OCI-LY1 (cell line): ENCODE data around the gene GLT1D1.

ENCODE experiments used
- H2AFZ ChIP-seq: fragments of 200-600 bp; sonication (generic), shearing (Covaris generic); 2 replicates; pipeline ENCODE4 v1.6.0; 2014; ENCODE audit warnings: antibody characterized with exemption, mild to moderate bottlenecking, low read length
- H3F3A ChIP-seq: fragments of 200-600 bp; sonication (generic), shearing (Covaris generic); 2 replicates; pipeline ENCODE4 v1.6.0; 2014; ENCODE audit warnings: mild to moderate bottlenecking, antibody characterized with exemption, low read length, moderate library complexity; ENCODE audit not compliant: insufficient read depth
- H3K27ac ChIP-seq: fragments of 200-600 bp; sonication (generic); 2 replicates; pipeline ENCODE4 v1.5.1; 2014; ENCODE audit warnings: low read length, mixed run types, mild to moderate bottlenecking, low read depth; ENCODE audit not compliant: poor library complexity, severe bottlenecking
- H3K27me3 ChIP-seq: fragments of 200-600 bp; sonication (generic); 2 replicates; pipeline ENCODE4 v1.6.0; 2014; ENCODE audit warnings: antibody characterized with exemption, mild to moderate bottlenecking, low read length, moderate library complexity; ENCODE audit not compliant: insufficient read depth
- H3K36me3 ChIP-seq: fragments of 200-600 bp; sonication (generic); 2 replicates; pipeline ENCODE4 v1.6.1; 2014; ENCODE audit warnings: mild to moderate bottlenecking, antibody characterized with exemption, low read length, moderate library complexity, mixed read lengths; ENCODE audit not compliant: insufficient read depth
- H3K4me1 ChIP-seq: fragments of 200-600 bp; sonication (generic); 2 replicates; pipeline ENCODE4 v1.5.1; 2014; ENCODE audit warnings: mild to moderate bottlenecking, low read length, moderate library complexity; ENCODE audit not compliant: insufficient read depth, severe bottlenecking
- H3K4me2 ChIP-seq: fragments of 200-600 bp; sonication (generic), shearing (Covaris generic); 2 replicates; pipeline ENCODE4 v1.6.1; 2014; ENCODE audit warnings: low read length
- H3K4me3 ChIP-seq: fragments of 200-600 bp; sonication (generic); 2 replicates; pipeline ENCODE4 v1.5.1; 2014; ENCODE audit warnings: low read length, low read depth, mild to moderate bottlenecking, mixed read lengths; ENCODE audit not compliant: poor library complexity, severe bottlenecking
- H3K79me2 ChIP-seq: fragments of 200-600 bp; shearing (Covaris generic); 2 replicates; pipeline ENCODE4 v1.6.1; 2016; ENCODE audit warnings: mixed run types, low read length, mixed read lengths; ENCODE audit not compliant: insufficient read depth
- H3K9ac ChIP-seq: fragments of 200-600 bp; sonication (generic), shearing (Covaris generic); 2 replicates; pipeline ENCODE4 v1.6.1; 2014; ENCODE audit warnings: mild to moderate bottlenecking, low read length, mixed read lengths
- H3K9me2 ChIP-seq: fragments of 200-600 bp; sonication (generic), shearing (Covaris generic); 2 replicates; pipeline ENCODE4 v1.6.1; 2014; ENCODE audit warnings: low read depth, mild to moderate bottlenecking, low read length, mixed read lengths
- H3K9me3 ChIP-seq: fragments of 200-600 bp; shearing (Covaris generic); 2 replicates; pipeline ENCODE4 v1.6.1; 2014; ENCODE audit warnings: low read length, mixed read lengths
- H4K20me1 ChIP-seq: fragments of 200-600 bp; sonication (generic), shearing (Covaris generic); 2 replicates; pipeline ENCODE4 v1.6.0; 2016; ENCODE audit warnings: mild to moderate bottlenecking, low read length; ENCODE audit not compliant: insufficient read depth
- CTCF ChIP-seq: fragments of 200-600 bp; sonication (generic), shearing (Covaris generic); IDR thresholded peaks from 2 replicates; pipeline ENCODE4 v1.5.1; 2017; ENCODE audit warnings: mild to moderate bottlenecking, antibody characterized with exemption, low read length, moderate library complexity, mixed read lengths
- EZH2 ChIP-seq: fragments of 200-600 bp; sonication (generic), shearing (Covaris generic); IDR thresholded peaks from 2 replicates; pipeline ENCODE4 v1.8.0; 2017; ENCODE audit warnings: borderline replicate concordance, mixed run types, mild to moderate bottlenecking, antibody characterized with exemption, low read length, moderate library complexity, mixed read lengths

The GLT1D1 gene

GRCh38 chr12:128864516-128865186 is 11.4 kb downstream of the GLT1D1 start:
- Histone ChIP-seq H3K27ac (no peak overlapping the region), H3K9me3 (no peaks in the 10 kb centered on the region), H3K4me3 (no peak overlapping the region), H3K27me3 (no peaks in the 10 kb centered on the region; the same call in 1 of the 2 replicates), H3K4me2 (no peak overlapping the region), H3K4me1 (no peaks in the 10 kb centered on the region), H3F3A (no peaks in the 10 kb centered on the region), H3K79me2 (no peaks in the 10 kb centered on the region), H3K9me2 (no peaks in the 10 kb centered on the region), H2AFZ (no peak overlapping the region), H3K9ac (no peak overlapping the region), H4K20me1 (no peaks in the 10 kb centered on the region), H3K36me3 (no peaks in the 10 kb centered on the region)
- TF ChIP-seq EZH2, result no peak
- TF ChIP-seq CTCF, result no peak

GRCh38 chr12:128867466-128867865 is 14.2 kb downstream of the GLT1D1 start:
- no peak for TF ChIP-seq CTCF
- no peak for TF ChIP-seq EZH2
- no peaks in the 10 kb centered on the region for H3K4me1 ChIP-seq
- no peaks in the 10 kb centered on the region for H3K79me2 ChIP-seq
- H3K27ac ChIP-seq, result no peak overlapping the region
- H3K9me2 ChIP-seq, result no peaks in the 10 kb centered on the region
- H3K36me3 ChIP-seq, result no peaks in the 10 kb centered on the region
- H3K27me3 ChIP-seq, result no peaks in the 10 kb centered on the region
- no peak overlapping the region for H3K4me3 ChIP-seq
- H3K4me2 ChIP-seq, result no peak overlapping the region
- no peaks in the 10 kb centered on the region for H3F3A ChIP-seq
- H3K9me3 ChIP-seq, result no peaks in the 10 kb centered on the region
- no peaks in the 10 kb centered on the region for H4K20me1 ChIP-seq
- H2AFZ ChIP-seq, result no peak overlapping the region
- no peak overlapping the region for H3K9ac ChIP-seq

- no peak overlapping the region for H3K27ac ChIP-seq
- H3K9ac ChIP-seq, result no peak overlapping the region
- no peaks in the 10 kb centered on the region for H3K4me1 ChIP-seq
- no peaks in the 10 kb centered on the region for H3K9me2 ChIP-seq
- no peaks in the 10 kb centered on the region for H3K27me3 ChIP-seq
- H2AFZ ChIP-seq, result no peak overlapping the region
- H3K79me2 ChIP-seq, result no peaks in the 10 kb centered on the region
- H3K36me3 ChIP-seq, result no peaks in the 10 kb centered on the region
- H3F3A ChIP-seq, result no peaks in the 10 kb centered on the region
- peaks cover 1% of the 10 kb centered on the region; the same call in 1 of the 2 replicates for H3K9me3 ChIP-seq
- TF ChIP-seq EZH2, result no peak
- no peak for TF ChIP-seq CTCF
- no peak overlapping the region for H3K4me3 ChIP-seq
- no peak overlapping the region for H3K4me2 ChIP-seq
- H4K20me1 ChIP-seq, result no peaks in the 10 kb centered on the region
Measured at GRCh38 chr12:128871516-128871892, 18.2 kb downstream of the GLT1D1 start.
